GM21786 (cell line): ENCODE data around the gene SPDEF.

ENCODE experiments used
- ATAC-seq: cut with Tn5 transposase; IDR thresholded peaks from one replicate; pipeline ENCODE4 v1.9.1; 2021; ENCODE audit not compliant: unreplicated experiment

SPDEF gene

DNA sequence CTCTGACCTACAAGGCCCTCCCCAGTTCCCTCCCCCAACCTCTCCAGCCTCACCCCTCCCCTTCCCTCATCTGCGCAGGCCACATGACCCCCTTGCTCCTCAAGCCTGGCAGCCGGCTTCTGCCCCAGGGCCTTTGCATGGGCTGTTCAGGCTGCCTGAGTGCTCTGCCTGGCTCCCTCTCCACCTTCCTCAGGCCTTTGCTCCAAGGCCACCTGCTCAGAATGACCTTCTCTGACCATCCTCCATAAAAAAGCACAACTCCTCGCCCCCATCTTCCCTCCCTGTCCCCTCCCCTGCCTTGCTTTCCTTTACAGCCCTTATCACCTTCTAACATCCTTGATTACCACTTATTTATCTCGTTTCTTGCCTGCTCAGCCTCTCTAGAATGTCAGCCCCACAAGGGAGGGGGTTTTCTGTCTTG, 38.7 kb downstream of the SPDEF start:
- no peak for ATAC-seq

DNA sequence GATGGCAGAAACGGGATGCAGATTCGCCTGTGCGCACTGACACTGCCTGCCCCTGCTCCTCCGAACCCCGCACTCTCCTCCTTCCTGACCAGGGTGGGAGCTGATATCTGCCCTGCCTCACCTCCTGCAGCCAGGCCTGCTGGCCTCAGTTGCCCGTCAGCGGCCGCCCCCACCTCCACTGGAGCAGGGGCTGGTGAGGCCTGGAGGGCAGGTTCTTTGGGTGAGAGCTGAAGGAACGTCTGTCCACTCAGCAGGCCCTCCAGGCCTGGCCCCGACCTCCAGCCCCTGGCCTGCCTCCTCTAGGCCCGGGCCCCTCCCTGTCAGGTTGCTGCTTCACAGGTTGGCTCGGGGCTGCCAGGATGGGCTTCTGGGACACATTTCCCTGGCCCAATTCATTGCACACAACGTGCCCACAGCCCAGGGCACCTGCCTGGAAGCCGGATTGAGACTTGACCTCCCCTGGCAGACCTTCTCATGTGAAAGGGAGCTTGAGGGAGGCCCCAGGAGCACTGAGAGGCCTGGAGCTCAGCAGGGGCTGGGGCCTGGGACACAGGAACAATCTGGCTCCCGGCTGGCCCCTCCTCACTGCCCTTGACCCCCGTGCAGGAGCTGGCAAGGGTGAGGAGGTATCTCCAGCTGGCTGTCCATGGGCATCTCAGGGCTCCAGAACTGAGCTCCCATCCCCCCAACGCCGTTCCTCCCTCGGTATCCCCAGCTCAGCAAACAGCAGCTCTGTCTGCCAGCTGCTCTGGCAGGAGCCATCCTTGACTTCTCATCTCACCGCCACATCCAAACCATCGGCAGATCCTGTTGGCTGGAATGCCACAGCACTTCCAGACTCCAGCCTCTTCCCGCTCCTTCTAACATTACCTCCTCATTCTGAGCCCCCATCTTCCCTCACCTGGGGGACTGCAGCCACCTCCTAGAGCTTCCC, 39.5 kb downstream of the SPDEF start:
- ATAC-seq, result no peak

DNA sequence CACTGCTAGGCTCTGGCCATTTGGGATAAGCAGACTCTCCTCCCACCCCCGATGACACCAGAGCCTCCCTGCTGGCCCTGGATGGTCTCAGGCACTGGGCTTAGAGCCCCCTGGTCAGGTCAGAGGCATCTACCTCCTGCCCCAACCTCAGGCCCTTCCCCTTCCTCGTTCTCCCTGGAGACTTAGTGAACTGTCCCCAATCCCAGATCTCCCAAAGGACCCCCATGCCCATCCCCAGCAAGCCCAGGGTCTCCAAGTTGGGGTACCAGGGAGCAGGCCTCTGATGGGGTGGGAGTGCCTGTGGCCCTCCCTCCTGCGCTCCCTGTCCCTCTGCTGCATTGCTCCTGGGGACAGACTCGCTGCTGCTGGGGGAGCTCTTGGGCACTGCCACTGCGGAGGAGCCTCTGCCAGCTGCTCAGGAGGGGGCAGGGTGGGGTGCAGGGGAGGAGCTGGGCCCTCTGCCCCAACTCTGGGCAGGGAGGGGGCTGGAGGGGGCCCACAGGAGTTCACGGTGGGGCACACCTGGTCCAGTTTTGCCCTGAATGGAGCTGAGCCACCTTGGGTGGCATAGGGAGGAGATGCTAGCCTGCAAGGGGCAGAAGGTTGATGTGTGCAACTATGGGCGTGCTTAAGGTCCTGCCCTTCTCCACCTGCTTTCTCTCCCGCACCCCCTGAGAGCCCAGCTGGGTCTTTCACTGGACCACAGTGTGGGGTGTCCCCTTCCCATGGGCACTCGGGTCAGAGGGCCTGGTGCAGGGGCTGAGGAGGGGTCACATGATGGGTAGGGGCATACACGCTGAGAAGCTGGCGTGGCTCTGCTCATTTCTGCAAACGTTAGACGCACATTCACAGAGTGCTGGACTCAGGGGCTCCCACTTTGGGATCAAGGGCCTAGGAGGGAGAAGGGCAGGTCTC, 40.4 kb downstream of the SPDEF start:
- no peak for ATAC-seq

DNA sequence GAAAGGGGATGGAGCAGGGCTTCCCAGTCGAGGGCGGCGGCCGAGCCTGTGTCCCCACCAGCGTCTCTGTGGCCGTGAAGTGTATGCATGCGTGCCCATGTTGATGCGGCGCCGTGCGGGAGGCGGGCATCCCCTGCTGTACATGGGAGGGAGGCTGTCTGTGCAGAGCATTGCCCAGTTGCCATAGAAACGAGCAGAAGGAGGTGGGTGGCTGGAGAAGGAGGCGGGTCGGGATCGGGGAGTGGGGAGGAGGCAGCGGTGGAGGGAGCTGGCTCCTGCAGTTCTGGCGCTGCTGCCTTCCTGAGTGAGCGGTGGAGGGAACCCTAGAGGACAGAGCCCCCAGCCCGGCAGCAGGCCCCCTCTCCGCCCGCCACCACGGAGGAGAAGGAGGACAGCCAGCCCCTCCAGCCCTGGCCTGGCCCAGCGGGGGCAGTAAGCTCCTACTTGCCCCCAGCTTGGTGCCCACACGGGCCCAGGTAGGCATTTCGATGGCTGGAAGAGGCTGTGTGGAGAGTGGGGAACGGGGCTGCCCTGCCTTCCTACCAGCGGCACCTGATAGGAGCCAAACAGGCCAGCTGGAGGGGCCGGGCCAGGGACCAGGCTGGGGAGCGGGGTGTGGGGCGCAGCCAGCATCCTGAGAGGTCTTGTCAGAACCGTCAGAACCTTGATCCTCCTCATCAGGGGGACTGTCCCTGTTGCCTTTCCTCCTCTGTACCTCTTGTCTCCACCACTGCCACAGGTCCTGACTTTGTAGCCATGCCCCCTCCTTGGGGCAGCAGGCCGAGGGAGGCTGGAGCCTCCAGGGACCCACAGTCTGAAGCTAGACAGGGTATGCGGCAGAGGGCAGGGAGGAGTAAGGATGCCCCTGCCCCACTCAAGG, 41.3 kb downstream of the SPDEF start:
- ATAC-seq, result no peak

DNA sequence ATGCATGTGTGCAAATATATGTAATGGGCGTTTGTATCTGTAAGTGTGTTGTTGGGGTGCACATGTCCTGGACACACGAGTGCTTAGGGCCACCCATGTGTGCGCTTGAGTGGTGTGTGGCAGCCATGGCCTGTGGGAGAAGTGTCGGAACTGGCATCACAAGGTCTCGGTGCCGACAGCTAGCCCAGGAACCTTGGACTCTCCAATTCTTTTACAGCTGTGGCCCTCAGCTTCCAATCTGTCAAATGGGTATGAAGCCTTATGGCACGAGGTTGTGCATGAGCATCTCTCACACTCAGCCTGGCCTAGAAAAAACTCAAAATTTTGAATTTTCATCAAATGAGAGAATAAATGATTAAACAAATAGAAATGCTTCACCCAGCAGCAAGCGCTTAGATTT, 42.0 kb downstream of the SPDEF start:
- no peak for ATAC-seq

DNA sequence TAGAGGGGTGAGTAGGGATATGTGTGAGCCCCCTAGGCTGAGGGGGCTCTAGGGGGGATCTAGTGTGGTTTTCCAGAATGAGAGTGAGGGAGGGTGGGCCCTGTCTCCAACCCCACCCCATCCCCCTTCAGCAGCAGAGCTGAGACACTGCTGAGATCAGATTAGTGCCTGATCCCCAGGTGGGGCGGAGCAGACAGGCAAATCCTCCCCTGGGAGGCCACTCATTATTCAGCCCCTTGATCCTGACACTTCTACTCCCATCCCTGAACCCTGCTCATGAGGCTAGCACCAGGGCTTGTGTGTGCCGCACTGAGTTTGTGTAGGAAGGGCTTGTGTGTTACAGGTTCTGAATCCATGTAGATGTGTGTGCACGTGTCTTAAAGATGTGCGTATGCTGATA, 42.5 kb downstream of the SPDEF start:
- ATAC-seq, result no peak

DNA sequence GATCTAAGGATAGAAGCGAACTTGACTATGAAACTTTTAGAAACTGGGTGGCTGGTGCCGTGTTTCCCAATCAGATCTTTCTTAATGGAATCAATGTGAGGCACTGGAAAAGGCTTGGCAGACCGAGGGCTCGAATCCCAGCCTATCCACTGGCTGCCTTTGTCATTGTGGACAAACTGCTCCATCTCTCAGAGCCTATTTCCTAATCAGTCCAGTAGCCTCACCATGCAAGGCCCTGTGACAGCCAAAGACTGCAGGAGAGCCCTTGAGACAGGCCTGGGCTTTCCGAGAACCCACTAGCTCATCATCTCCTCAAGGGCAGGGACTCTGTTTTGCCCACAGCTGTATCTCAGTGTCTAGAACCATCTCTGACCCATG, 43.4 kb downstream of the SPDEF start:
- ATAC-seq, result no peak

DNA sequence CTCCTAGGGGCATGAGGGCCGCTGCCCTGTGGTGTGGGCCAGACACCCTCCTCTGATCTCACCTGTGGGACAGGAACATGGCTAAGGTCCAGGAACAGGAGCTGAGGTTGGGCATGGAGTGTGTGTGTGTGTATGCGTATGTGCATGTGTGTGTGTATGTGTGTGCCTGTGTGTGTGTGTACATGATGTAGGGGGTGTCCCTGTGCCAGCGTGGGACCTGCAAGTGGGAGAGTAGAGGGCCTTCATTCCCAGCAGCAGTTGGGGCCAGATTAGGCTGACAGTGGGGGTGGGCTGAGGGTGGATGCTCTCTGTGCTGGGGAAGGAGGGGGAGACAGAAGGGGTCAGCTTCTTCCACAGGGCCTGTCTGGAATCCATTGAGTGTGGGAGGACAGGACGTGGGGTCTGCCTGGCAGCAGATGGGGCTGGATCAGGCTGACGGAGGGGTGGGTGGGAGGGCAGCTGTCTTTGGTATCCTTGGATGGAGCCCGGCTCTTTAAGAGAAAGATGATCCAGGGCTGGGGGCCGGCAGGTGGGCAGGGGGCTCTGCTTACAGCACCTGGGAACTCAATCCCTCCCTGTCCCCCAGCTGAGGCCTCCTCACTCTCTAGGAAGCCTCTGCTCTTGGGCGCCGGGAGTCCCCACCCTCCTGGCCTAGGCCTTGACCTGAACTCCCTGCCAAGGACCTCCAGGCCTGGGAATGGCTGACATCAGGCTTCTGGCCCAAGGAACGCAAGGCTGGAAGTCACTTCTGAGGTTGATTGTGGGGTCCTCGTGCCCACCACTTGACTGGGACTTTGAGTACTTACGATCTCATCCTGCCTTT, 44.0 kb downstream of the SPDEF start:
- ATAC-seq, result no peak

DNA sequence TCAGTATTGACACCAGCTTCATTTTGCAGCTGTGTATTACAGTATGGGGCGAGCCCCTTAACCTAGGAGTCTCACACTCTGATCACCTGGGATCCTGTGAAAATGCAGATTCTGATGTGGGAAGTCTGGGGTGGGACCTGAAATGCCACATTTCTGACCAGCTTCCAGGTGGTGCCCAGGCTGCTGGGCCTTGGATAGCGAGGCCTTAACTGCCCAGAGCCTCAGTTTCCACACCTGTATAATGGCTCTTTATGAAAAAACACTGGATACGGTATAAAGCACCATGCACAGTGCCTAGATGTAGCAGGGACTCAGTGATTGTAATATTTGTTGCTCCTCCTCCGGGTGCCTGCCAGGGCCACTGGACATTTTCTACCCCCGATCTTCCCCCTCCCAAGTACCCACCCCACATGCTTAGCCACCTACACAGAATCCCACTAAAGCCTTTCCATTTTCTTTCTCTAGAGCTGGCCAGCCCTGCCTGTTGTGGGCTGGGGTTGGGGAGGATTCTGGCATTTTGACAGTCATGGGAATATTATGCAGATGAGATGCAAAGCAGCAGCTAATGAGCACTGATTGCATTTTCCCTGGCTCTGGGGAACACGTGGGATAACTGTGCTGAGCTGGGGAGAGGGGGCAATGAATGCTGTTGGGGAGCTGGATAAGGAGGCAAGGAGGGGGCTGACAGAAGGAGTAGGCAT, 44.8 kb downstream of the SPDEF start:
- no peak for ATAC-seq

DNA sequence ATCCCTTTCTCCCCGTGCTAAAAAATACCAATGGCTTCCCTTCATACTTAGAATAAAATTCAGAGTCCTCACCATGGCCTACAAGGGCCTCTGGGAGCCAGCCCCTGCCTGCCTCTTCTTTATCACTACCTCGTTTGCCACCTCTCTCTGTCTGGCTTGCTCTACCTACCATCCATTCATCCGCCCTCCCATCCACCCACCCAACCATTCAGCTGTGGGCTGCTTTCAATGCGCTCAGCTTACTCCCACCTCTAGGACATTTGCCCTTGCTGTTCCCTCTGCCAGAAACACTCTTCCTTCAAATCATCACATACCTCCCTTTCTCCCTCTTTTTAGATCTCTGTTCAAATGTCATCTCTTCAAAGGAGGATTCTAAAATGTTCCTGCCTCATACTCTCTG, 45.8 kb downstream of the SPDEF start:
- no peak for ATAC-seq

DNA sequence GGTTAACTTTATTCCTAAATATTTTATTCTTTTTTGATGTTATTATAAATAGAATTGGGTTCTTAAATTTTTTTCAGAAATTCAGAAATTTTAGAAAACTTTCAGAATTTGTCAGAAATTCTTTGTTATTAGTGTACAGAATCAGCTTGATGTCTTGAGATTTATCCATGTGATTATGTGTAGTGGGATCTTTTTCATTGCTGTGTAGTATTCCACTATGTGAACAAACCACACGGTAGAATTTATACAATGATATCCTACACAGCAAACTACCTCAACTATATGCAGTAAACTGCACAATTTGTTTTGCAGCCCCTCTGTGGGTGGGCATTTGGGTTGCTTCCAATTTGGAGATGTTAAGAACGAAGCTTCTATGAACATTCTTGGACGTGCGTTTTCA, 46.3 kb downstream of the SPDEF start:
- ATAC-seq, result no peak

DNA sequence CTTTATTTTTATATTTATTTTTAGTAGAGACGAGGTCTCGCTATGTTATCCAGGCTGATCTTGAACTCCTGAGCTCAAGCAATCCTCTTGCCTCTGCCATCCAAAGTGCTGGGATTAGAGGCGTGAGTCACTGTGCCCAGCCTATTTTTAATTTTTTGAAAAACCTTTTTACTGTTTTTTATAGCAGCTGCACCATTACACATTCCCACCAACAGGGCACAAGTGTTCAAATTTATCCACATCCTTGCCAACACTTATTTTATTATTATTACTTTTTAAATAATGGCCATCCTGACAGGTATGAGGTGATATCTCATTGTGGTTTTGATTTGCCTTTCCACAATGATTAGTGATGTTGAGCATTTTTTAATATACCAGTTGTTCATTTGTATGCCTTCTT, 47.7 kb downstream of the SPDEF start:
- ATAC-seq, result no peak

DNA sequence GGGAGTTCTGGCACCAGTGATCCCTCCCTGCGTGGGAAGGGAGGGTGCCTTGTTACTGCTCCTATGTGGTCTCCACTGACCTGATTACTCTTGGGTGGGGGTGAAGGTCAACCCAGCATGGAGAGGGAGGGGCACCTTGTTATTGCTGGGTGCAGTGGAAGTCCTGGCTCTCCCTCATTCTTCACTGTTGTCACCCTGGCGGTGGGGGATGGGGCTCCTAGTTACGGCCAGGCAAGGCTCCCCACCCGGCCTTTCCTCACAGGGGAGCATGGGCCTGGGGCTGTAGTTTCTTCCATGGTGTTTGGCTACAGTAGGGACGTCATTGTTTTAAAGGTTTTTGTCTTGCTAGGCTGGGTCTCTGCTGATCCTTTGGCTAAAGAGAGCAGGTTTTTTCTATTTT, 49.4 kb downstream of the SPDEF start:
- no peak for ATAC-seq

DNA sequence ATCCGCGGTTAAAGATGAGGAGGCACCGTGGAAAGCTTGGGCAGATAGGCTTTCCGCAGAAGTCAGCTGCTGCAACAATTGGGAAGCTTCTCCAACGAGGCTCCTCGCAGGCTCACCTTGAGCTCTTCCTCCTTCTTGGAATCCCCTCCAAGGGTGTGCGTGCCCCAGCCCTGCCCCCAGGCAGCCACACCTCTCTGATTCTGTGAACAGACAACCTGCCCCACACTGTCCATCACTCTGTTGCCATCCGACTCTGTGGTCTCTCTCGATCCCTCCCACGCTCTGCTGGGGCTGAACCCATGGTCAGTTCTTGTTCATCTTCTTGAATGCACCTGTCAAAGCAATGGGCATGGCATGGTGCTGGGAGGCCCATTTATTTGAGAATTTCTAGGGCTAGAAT, 58.7 kb downstream of the SPDEF start:
- ATAC-seq, result no peak

DNA sequence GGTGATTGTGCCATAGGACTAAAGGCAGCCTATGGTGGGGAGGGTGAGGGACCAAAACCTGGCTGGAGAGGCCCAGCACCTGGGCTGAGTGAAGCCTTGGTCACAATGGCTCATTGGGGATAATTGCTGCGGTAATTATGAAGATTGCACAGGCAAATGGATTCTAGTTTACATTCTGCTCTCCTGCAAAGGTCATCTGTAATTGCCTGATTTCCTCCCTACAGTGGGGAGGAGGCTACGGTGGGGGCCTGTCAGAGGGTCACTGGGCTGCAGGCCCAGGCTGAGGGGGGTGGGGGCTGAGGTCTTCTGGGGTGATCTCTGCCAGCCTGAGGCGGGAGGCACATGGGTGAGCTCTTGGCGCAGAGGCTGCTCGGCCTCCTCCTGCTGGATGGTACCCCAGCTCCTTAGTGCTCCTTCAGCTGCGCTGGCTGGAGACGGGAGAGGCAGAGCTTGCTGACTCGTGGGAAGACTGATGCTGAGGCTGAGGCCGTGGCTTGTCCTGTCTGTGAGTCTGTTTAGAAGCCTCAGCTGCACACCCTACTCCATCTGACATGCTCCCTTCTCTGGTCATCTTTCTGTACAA, 59.9 kb downstream of the SPDEF start:
- no peak for ATAC-seq

DNA sequence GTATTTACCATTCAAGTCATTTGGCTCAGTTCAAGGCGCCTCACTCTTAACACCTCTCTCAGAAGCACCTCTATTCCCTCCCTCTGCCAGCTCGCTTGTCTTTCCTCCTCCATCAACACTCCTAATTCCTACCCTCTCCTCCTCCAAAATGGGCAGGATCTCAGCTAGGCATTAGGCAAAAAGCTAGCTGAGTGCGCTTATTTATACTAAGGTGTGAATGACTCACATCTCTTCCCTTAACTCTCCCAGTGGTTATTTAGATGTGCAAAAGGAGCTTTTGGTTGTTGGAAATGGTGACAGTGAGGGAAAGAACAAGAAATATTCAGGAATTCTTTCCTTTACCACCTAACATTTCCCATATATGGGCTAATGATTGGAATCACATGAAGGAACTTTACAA, 61.2 kb downstream of the SPDEF start:
- no peak for ATAC-seq

DNA sequence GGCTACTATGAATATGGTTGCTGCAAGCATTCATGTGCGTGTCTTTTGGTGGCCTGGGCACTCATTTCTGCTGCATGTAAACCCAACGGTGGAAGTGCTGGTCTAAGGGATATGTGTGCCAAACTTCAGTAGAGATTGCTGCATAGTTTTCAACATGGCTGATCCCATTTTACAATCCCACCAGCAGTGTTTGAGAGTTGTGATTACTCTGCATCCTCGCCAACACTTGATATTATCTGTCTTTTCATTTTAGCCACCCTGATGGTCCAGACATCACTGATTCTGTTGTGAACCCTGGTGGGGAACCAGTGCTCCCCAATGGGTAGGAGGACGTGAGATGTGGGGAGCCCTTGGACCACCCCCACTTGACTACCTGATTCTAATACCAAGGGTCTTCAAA, 62.8 kb downstream of the SPDEF start:
- no peak for ATAC-seq

DNA sequence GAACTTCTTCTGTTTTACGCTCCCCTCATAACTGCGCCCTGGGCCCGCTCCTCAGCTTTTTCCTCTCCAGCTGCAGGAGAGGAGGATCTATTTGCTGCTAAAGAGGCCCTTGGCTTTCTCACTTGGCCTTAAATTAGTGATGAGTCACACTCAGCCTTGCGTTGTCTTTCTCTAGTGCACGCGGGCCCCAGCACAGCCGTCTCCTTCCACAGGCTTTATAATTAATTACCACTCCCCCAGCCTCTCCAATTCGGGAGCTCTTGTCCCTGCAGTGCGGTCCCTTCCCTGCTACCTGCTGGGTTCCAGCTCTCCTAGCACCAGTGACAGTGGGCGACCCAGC, 65.1 kb downstream of the SPDEF start:
- ATAC-seq, result no peak

DNA sequence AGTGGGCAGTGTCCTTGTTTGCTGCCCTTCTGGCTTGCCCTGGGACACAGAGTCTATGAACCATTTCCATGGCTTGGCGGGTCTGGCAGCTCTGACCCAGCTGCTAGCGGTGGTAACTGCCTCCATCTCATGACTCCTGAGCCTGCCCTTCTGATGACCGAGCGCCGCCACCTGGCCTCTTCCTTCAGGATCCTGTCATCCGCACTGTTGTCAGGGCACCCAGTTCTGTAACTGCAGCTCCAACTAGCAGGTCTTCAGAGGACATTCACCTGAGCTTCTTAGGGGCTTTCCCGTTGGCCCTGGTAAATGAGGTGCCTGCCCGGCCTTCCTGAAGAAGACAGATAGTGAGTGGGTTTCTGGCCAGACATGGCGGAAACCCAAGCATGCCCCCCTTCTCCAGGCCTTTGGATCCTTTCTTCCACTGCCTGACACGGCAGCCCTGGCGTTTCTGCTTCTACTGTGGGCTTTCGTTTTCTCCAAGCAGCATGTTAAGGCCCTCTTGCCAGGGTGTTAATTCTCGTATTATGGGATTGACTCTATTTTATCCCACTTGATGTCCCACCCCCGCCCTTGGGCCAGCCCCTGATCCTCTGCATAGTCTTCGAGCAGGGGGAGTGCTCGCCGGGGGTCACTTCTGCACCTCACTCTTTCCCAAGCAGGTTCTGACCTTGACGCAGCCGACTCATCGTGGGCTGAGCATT, 65.6 kb downstream of the SPDEF start:
- ATAC-seq, result no peak
